Prostate gland (tissue), 2 donors: ENCODE data around the gene TAF8.

Experiments
- CTCF ChIP-seq, 4 experiments: fragments of 200-600 bp in 2 of 4; fragments of 450-650 bp in 2 of 4; sonication (generic) in 2 of 4; IDR thresholded peaks; 1 replicate in 3 of 4; 2 replicates in 1 of 4; pipeline ENCODE4 v1.5.1; 2016 to 2019; ENCODE audit warnings: antibody characterized with exemption in 4 of 4, mild to moderate bottlenecking in 2 of 4, moderate library complexity in 2 of 4
- POLR2A ChIP-seq: fragments of 450-650 bp; IDR thresholded peaks from one replicate; pipeline ENCODE4 v1.6.1; 2016; ENCODE audit warnings: antibody characterized with exemption, mild to moderate bottlenecking

DNA sequence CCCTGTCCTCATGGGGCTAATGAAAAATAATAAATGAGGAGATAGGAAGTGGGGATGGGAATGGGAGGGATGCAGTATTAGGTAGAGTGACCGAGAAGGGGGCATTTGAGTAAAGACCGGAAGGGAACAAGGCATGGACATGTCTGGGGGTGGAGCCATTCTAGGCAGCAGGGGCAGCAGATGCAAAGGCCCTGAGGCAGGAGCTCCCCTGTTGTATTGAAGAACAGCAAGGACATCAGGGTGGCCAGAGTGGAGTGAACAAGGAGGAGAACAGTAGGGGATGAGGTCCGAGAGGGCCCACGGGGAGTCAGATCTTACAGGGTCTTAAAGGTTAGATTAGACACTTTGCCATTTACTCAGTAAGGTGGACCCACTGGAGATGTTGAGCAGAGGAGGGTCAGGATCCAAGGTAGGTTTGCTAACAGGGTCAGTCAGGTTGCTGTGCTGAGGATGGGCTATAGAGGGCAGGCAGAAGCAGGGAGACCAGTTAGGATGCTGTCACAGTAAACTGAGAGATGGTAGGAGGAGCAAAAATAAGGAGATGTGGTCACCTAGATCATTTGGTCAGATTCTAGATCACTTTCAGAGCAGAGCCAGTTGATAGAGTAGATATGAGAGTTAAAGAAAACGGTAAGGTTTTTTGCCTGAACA, 18.7 kb downstream of the TAF8 start:
- TF ChIP-seq POLR2A = no peak
- TF ChIP-seq CTCF (IDR thresholded peaks at IDR 0.05) = no peak
